HG02623 (cell line): ENCODE data around the gene TJP1.
"Not testable (repeated sequence)": the region's sequence is repeated elsewhere in the genome, so short reads cannot be mapped to it uniquely, and the experiment has no call there.

Source experiments
- ATAC-seq: cut with Tn5 transposase; IDR thresholded peaks from one replicate; pipeline ENCODE4 v1.9.1; 2021; ENCODE audit warnings: moderate library complexity; ENCODE audit not compliant: unreplicated experiment

Gene TJP1

GRCh38 chr15:29708519-29708918 lies 113.7 kb downstream of the TJP1 start:
- no peak for ATAC-seq

- ATAC-seq = no peak
Observed at GRCh38 chr15:29704950-29705597, 117.2 kb downstream of the TJP1 start.

GRCh38 chr15:29701151-29701550 lies 121.1 kb downstream of the TJP1 start:
- ATAC-seq = no peak

- ATAC-seq = no peak
Observed at GRCh38 chr15:29700296-29700695, 122.0 kb downstream of the TJP1 start.

GRCh38 chr15:29699791-29700190 lies 122.5 kb downstream of the TJP1 start:
- ATAC-seq = no peak

GRCh38 chr15:29698030-29698701 lies 124.1 kb downstream of the TJP1 start:
- ATAC-seq = no peak

GRCh38 chr15:29696950-29697738 lies 125.1 kb downstream of the TJP1 start:
- ATAC-seq = no peak

- ATAC-seq = not testable (repeated sequence)
Observed at GRCh38 chr15:29696506-29696905, 125.8 kb downstream of the TJP1 start.

GRCh38 chr15:29695489-29696167 lies 126.6 kb downstream of the TJP1 start:
- ATAC-seq = no peak

GRCh38 chr15:29693225-29693624 lies 129.0 kb downstream of the TJP1 start:
- ATAC-seq = no peak

- ATAC-seq = no peak
Observed at GRCh38 chr15:29692527-29692926, 129.7 kb downstream of the TJP1 start.

- ATAC-seq = no peak
Observed at GRCh38 chr15:29690765-29691475, 131.3 kb downstream of the TJP1 start.

GRCh38 chr15:29689287-29689986 lies 132.8 kb downstream of the TJP1 start:
- no peak for ATAC-seq

- no peak for ATAC-seq
Observed at GRCh38 chr15:29688506-29689286, 133.6 kb downstream of the TJP1 start.

GRCh38 chr15:29687939-29688505 lies 134.2 kb downstream of the TJP1 start:
- ATAC-seq = no peak

GRCh38 chr15:29687204-29687815 lies 135.0 kb downstream of the TJP1 start:
- ATAC-seq = no peak

- no peak for ATAC-seq
Observed at GRCh38 chr15:29686445-29687203, 135.6 kb downstream of the TJP1 start.

GRCh38 chr15:29686079-29686425 lies 136.2 kb downstream of the TJP1 start:
- no peak for ATAC-seq
